HepG2 (cell line): ENCODE results near the gene PPP4C. TPM values are rescaled to one million over a fixed set of nuclear protein-coding genes. Genes with fewer than 3 reads are reported as not detected.

Experiments
- AKAP8 ChIP-seq: sonication (generic); formaldehyde crosslinking; IDR thresholded peaks from 2 replicates; pipeline ENCODE4 v1.5.1; 2020; ENCODE audit warnings: mild to moderate bottlenecking, missing genetic modification reagents
- ARHGAP35 ChIP-seq: sonication (generic); formaldehyde crosslinking; IDR thresholded peaks from 2 replicates; pipeline ENCODE4 v1.9.0; 2022; ENCODE audit warnings: mild to moderate bottlenecking, inconsistent platforms, moderate library complexity, missing genetic modification reagents, borderline replicate concordance
- GZF1 ChIP-seq: sonication (generic); formaldehyde crosslinking; IDR thresholded peaks from 2 replicates; pipeline ENCODE4 v1.5.1; 2020; ENCODE audit warnings: mild to moderate bottlenecking, missing genetic modification reagents
- MEIS1 ChIP-seq: sonication (generic); formaldehyde crosslinking; IDR thresholded peaks from 2 replicates; pipeline ENCODE4 v1.9.0; 2021; ENCODE audit warnings: mild to moderate bottlenecking, missing genetic modification reagents, moderate library complexity, borderline replicate concordance
- SMARCE1 ChIP-seq: fragments of 450-650 bp; IDR thresholded peaks from 2 replicates; pipeline ENCODE4 v1.6.1; 2017; ENCODE audit warnings: borderline replicate concordance
- SOX13 ChIP-seq, 3 experiments: fragments of 450-650 bp in 1 of 3; sonication (generic) in 1 of 3; formaldehyde crosslinking in 1 of 3; IDR thresholded peaks in 2 of 3; conservative IDR thresholded peaks in 1 of 3; 2 replicates each; pipeline versions ENCODE4 v1.5.0 to v1.6.1; 2016 to 2020; ENCODE audit warnings: antibody characterized with exemption in 1 of 3, mild to moderate bottlenecking in 1 of 3, missing compliant biosample characterization in 1 of 3, missing genetic modification reagents in 1 of 3, moderate library complexity in 1 of 3
- SP1 ChIP-seq, 2 experiments: fragments of 450-650 bp in 1 of 2; sonication (generic) in 1 of 2; formaldehyde crosslinking in 1 of 2; IDR thresholded peaks; 2 replicates each; pipeline versions ENCODE4 v1.4.0 to v1.6.1; 2016 to 2020; ENCODE audit warnings: missing genetic modification reagents in 1 of 2
- SP5 ChIP-seq: IDR thresholded peaks from 2 replicates; pipeline ENCODE4 v1.6.1; 2016; ENCODE audit warnings: low read depth, borderline replicate concordance
- STAG1 ChIP-seq: sonication (generic); formaldehyde crosslinking; IDR thresholded peaks from 2 replicates; pipeline ENCODE4 v1.4.0; 2020; ENCODE audit warnings: missing genetic modification reagents
- ZEB1 ChIP-seq: IDR thresholded peaks from 2 replicates; pipeline ENCODE4 v1.6.1; 2012; ENCODE audit warnings: mild to moderate bottlenecking, low read depth, inconsistent platforms; ENCODE audit not compliant: insufficient replicate concordance
- ZKSCAN5 ChIP-seq: sonication (generic); formaldehyde crosslinking; IDR thresholded peaks from 2 replicates; pipeline ENCODE4 v1.5.1; 2020; ENCODE audit warnings: mild to moderate bottlenecking, missing genetic modification reagents
- ZNF33A ChIP-seq: sonication (generic); formaldehyde crosslinking; IDR thresholded peaks from 2 replicates; pipeline ENCODE4 v1.5.1; 2020; ENCODE audit warnings: missing genetic modification reagents, mild to moderate bottlenecking, moderate library complexity, borderline replicate concordance
- ZNF441 ChIP-seq: sonication (generic); formaldehyde crosslinking; IDR thresholded peaks from 2 replicates; pipeline ENCODE4 v1.7.0; 2021; ENCODE audit warnings: missing genetic modification reagents, borderline replicate concordance
- ZNF570 ChIP-seq: sonication (generic); formaldehyde crosslinking; IDR thresholded peaks from 2 replicates; pipeline ENCODE4 v1.4.0; 2020; ENCODE audit warnings: mild to moderate bottlenecking, missing genetic modification reagents, borderline replicate concordance
- polyA plus RNA-seq, 8 experiments: library from polyadenylated mRNA; depleted of rRNA in 3 of 8; stranded (reverse) in 7 of 8; unstranded in 1 of 8; fragments of >200 nt; fragmentation: Illumina TruSeq in 4 of 8; extraction: Trizol in 4 of 8; gene quantifications; 2 replicates each; pipeline versions ENCODE4 v1.2.1 to v1.2.3, GENCODE V29; 2011 to 2016; ENCODE audit warnings: low read depth in 4 of 8, missing spikeins in 1 of 8, mixed read lengths in 1 of 8; ENCODE audit not compliant: insufficient read depth in 1 of 8
- total RNA-seq, 5 experiments: library from RNA; depleted of rRNA; stranded (reverse); fragments of >200 nt; fragmentation: Illumina TruSeq; extraction: Trizol; gene quantifications; 2 replicates each; pipeline ENCODE4 v1.2.3, GENCODE V29; 2016; ENCODE audit warnings: low read depth in 1 of 5
- TF ChIP-seq, protein P1 (sequence below): sonication (generic); formaldehyde crosslinking; IDR thresholded peaks from 2 replicates; pipeline ENCODE4 v1.5.1; 2020; ENCODE audit warnings: missing genetic modification reagents, mild to moderate bottlenecking, borderline replicate concordance
- TF ChIP-seq, protein P2 (sequence below): sonication (generic); formaldehyde crosslinking; IDR thresholded peaks from 2 replicates; pipeline ENCODE4 v1.5.1; 2020; ENCODE audit warnings: mild to moderate bottlenecking, missing genetic modification reagents, borderline replicate concordance
- TF ChIP-seq, protein P3 (sequence below): IDR thresholded peaks from 2 replicates; pipeline ENCODE4 v1.6.1; 2016; ENCODE audit warnings: low read depth, borderline replicate concordance
- TF ChIP-seq, protein P4 (sequence below): sonication (generic); formaldehyde crosslinking; IDR thresholded peaks from 2 replicates; pipeline ENCODE4 v1.4.0; 2020; ENCODE audit warnings: mild to moderate bottlenecking, missing genetic modification reagents

The PPP4C gene
- total and polyA plus RNA-seq, 2 of the 13 experiments (the other 11 are each of a cell fraction or from before 2014, with no cell fraction given) = 176 to 220 TPM

DNA sequence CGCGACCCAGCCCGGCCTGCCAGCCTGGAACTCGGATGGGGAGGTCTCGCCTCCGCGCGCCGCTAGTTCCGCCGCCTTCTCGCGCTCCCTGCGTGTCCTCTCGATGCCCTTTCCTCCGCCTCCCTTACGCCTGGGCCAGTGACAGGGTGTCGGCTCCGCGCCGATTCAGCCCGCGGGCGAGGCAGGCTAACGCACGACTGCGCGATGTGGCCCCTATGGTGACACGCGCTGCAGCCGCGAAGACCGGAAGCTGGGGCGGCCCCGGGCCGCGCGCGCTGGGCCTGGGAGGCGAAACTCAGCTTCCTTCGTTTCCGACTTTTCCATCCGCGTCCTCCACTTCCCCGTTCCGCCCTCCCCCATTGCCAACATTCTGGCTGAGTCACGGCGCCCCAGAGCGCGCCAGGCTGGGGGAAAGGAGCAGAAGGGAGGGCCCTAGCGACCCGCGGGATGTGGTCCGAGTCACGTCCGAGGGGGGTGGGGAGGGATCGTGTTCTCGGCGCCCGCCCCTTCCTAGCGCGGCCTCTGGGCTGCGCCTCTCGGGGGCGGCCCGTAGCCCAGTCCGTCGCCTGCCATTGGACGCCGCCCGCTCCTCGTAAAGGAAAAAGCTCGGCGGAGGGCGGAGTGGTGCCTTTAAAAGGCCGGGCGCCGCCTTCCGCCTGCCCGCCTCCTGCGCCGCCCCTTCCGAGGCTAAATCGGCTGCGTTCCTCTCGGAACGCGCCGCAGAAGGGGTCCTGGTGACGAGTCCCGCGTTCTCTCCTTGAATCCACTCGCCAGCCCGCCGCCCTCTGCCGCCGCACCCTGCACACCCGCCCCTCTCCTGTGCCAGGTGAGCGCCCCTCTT, 10.5 kb upstream of the PPP4C start, which contains the start of gene ALDOA (continued):
- TF ChIP-seq, protein P1, sequence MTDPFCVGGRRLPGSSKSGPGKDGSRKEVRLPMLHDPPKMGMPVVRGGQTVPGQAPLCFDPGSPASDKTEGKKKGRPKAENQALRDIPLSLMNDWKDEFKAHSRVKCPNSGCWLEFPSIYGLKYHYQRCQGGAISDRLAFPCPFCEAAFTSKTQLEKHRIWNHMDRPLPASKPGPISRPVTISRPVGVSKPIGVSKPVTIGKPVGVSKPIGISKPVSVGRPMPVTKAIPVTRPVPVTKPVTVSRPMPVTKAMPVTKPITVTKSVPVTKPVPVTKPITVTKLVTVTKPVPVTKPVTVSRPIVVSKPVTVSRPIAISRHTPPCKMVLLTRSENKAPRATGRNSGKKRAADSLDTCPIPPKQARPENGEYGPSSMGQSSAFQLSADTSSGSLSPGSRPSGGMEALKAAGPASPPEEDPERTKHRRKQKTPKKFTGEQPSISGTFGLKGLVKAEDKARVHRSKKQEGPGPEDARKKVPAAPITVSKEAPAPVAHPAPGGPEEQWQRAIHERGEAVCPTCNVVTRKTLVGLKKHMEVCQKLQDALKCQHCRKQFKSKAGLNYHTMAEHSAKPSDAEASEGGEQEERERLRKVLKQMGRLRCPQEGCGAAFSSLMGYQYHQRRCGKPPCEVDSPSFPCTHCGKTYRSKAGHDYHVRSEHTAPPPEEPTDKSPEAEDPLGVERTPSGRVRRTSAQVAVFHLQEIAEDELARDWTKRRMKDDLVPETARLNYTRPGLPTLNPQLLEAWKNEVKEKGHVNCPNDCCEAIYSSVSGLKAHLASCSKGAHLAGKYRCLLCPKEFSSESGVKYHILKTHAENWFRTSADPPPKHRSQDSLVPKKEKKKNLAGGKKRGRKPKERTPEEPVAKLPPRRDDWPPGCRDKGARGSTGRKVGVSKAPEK (CRISPR knock-in tag) = no peak
- 0 out of 2 replicates have a peak, but pooled peaks have one; percentile 21 for TF ChIP-seq ZNF570 (CRISPR knock-in tag)
- TF ChIP-seq SOX13 (IDR thresholded peaks at IDR 0.05) = peak; percentile 38; the same call in 1 of the 2 replicates
- TF ChIP-seq SOX13 (CRISPR knock-in tag; conservative IDR thresholded peaks at IDR 0.05 in 1 of 2, IDR thresholded peaks at IDR 0.05 in 1 of 2) = no peak; a peak in 1 of 4 replicates
- peak; percentile 55 for TF ChIP-seq ZEB1
- TF ChIP-seq AKAP8 (CRISPR knock-in tag) = peak; percentile 98
- peak; percentile 31; the same call in 1 of the 2 replicates for TF ChIP-seq ZKSCAN5 (CRISPR knock-in tag)
- TF ChIP-seq GZF1 (CRISPR knock-in tag) = peak; percentile 90
- TF ChIP-seq, protein P2, sequence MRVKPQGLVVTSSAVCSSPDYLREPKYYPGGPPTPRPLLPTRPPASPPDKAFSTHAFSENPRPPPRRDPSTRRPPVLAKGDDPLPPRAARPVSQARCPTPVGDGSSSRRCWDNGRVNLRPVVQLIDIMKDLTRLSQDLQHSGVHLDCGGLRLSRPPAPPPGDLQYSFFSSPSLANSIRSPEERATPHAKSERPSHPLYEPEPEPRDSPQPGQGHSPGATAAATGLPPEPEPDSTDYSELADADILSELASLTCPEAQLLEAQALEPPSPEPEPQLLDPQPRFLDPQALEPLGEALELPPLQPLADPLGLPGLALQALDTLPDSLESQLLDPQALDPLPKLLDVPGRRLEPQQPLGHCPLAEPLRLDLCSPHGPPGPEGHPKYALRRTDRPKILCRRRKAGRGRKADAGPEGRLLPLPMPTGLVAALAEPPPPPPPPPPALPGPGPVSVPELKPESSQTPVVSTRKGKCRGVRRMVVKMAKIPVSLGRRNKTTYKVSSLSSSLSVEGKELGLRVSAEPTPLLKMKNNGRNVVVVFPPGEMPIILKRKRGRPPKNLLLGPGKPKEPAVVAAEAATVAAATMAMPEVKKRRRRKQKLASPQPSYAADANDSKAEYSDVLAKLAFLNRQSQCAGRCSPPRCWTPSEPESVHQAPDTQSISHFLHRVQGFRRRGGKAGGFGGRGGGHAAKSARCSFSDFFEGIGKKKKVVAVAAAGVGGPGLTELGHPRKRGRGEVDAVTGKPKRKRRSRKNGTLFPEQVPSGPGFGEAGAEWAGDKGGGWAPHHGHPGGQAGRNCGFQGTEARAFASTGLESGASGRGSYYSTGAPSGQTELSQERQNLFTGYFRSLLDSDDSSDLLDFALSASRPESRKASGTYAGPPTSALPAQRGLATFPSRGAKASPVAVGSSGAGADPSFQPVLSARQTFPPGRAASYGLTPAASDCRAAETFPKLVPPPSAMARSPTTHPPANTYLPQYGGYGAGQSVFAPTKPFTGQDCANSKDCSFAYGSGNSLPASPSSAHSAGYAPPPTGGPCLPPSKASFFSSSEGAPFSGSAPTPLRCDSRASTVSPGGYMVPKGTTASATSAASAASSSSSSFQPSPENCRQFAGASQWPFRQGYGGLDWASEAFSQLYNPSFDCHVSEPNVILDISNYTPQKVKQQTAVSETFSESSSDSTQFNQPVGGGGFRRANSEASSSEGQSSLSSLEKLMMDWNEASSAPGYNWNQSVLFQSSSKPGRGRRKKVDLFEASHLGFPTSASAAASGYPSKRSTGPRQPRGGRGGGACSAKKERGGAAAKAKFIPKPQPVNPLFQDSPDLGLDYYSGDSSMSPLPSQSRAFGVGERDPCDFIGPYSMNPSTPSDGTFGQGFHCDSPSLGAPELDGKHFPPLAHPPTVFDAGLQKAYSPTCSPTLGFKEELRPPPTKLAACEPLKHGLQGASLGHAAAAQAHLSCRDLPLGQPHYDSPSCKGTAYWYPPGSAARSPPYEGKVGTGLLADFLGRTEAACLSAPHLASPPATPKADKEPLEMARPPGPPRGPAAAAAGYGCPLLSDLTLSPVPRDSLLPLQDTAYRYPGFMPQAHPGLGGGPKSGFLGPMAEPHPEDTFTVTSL = peak; percentile 58
- TF ChIP-seq, protein P3, sequence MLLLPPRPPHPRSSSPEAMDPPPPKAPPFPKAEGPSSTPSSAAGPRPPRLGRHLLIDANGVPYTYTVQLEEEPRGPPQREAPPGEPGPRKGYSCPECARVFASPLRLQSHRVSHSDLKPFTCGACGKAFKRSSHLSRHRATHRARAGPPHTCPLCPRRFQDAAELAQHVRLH (CRISPR knock-in tag) = peak; percentile 90
- TF ChIP-seq STAG1 (CRISPR knock-in tag) = no peak; the same call in 1 of the 2 replicates
- TF ChIP-seq SMARCE1 = no peak
- TF ChIP-seq MEIS1 (CRISPR knock-in tag) = peak; percentile 91
- TF ChIP-seq SP1 (IDR thresholded peaks at IDR 0.05) = 0 out of 2 replicates have a peak, but pooled peaks have one; percentile 28
- TF ChIP-seq SP1 (CRISPR knock-in tag; IDR thresholded peaks at IDR 0.05) = peak; percentile 86; the same call in 1 of the 2 replicates
- TF ChIP-seq ZNF33A (CRISPR knock-in tag) = peak; percentile 31; the same call in 1 of the 2 replicates
- peak; percentile 90 for TF ChIP-seq ARHGAP35 (CRISPR knock-in tag)
- TF ChIP-seq SP5 (CRISPR knock-in tag) = peak; percentile 92
- TF ChIP-seq, protein P4, sequence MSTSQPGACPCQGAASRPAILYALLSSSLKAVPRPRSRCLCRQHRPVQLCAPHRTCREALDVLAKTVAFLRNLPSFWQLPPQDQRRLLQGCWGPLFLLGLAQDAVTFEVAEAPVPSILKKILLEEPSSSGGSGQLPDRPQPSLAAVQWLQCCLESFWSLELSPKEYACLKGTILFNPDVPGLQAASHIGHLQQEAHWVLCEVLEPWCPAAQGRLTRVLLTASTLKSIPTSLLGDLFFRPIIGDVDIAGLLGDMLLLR (CRISPR knock-in tag) = peak; percentile 82
- peak; percentile 92 for TF ChIP-seq ZNF441
